Measurements from ENCODE around the gene GCFC2. TPM values are rescaled to one million over a fixed set of nuclear protein-coding genes. Genes with fewer than 3 reads are reported as not detected.
"Not testable (repeated sequence)": the region's sequence is repeated elsewhere in the genome, so short reads cannot be mapped to it uniquely, and the experiment has no call there.

The GCFC2 gene
- total RNA-seq, 4 donors from 2014 or later = 14.2 to 33.6 (median 22.8) TPM

- peaks cover 0 to 54% of the 10 kb centered on the region in 2 donors for H3K36me3 ChIP-seq
- no peaks in the 10 kb centered on the region for H3K9me3 ChIP-seq
- ATAC-seq = no peak
- no peaks in the 10 kb centered on the region for H3K27me3 ChIP-seq
- peaks cover 0 to 16% (median 9%) of the 10 kb centered on the region in 3 donors for H3K4me1 ChIP-seq
- no peak overlapping the region for H3K27ac ChIP-seq
- no peak overlapping the region for H3K4me3 ChIP-seq
- WGBS, 2 donors (ENCODE audit: low coverage in 1 of 2) = 40 to 80% methylated on average over 1 of the region's 1 CpG
- TF ChIP-seq, protein P1, sequence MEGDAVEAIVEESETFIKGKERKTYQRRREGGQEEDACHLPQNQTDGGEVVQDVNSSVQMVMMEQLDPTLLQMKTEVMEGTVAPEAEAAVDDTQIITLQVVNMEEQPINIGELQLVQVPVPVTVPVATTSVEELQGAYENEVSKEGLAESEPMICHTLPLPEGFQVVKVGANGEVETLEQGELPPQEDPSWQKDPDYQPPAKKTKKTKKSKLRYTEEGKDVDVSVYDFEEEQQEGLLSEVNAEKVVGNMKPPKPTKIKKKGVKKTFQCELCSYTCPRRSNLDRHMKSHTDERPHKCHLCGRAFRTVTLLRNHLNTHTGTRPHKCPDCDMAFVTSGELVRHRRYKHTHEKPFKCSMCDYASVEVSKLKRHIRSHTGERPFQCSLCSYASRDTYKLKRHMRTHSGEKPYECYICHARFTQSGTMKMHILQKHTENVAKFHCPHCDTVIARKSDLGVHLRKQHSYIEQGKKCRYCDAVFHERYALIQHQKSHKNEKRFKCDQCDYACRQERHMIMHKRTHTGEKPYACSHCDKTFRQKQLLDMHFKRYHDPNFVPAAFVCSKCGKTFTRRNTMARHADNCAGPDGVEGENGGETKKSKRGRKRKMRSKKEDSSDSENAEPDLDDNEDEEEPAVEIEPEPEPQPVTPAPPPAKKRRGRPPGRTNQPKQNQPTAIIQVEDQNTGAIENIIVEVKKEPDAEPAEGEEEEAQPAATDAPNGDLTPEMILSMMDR (IDR thresholded peaks at IDR 0.05) = no peak
- no peak for TF ChIP-seq POLR2AphosphoS5 (IDR thresholded peaks at IDR 0.05)
- no peak for TF ChIP-seq POLR2A (IDR thresholded peaks at IDR 0.05)
- no peak for TF ChIP-seq EP300 (IDR thresholded peaks at IDR 0.05)
These were observed 4.8 kb downstream of the GCFC2 start for GRCh38 chr2:75705921-75706320.

DNA sequence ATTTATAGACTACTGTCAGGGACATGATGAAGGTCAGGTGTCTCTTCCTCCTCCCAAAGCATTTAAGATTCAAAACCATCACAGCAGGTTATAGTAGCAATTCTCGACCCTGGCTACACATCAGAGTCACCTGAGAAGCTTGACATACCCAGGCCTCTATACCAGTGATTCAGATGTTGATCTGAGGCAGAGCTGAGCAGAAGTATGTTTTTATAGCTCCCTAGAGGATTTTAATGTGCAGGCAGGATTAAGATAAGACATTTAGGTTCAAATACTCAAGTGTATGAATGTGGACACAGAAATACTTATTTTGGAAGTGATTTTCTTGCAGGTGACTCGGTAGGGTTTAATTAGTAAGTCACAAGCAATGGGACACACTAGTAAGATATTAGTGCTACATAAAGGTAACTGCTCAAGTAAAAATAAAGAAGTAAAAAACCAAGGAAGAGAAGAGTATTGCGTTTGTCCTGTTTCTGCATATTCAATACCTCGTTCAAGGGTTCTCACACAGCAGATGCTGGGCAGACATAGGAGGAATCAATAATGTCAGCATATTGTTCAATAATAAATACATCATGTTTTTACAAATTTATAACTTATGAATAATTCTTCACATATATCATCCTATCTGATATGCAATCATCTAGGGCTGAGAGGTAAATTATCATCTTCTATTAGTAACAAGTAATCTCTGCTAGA is 7.0 kb downstream of the GCFC2 start:
- no peak for ATAC-seq
- Histone ChIP-seq H3K9me3 (no peaks in the 10 kb centered on the region), H3K4me3 (no peak overlapping the region), H3K36me3 (peaks cover 0 to 75% of the 10 kb centered on the region in 2 donors), H3K27ac (no peak overlapping the region), H3K4me1 (peaks cover 0 to 4% (median under 1%) of the 10 kb centered on the region in 3 donors), H3K27me3 (no peaks in the 10 kb centered on the region)
- whole genome bisulfite sequencing, 2 donors (ENCODE audit: low coverage in 1 of 2) = 78 to 88% methylated on average over 4 of the region's 4 CpGs
- no peak for TF ChIP-seq POLR2A (IDR thresholded peaks at IDR 0.05)
- TF ChIP-seq EP300 (IDR thresholded peaks at IDR 0.05) = no peak
- TF ChIP-seq, protein P1 (IDR thresholded peaks at IDR 0.05) = no peak
- no peak for TF ChIP-seq POLR2AphosphoS5 (IDR thresholded peaks at IDR 0.05)

GRCh38 chr2:75702593-75702992 is 8.1 kb downstream of the GCFC2 start:
- ATAC-seq = no peak
- H3K27ac ChIP-seq = no peak overlapping the region
- H3K27me3 ChIP-seq = no peaks in the 10 kb centered on the region
- H3K9me3 ChIP-seq = peaks cover 0 to 4% (median 0%) of the 10 kb centered on the region in 3 donors
- no peak for TF ChIP-seq POLR2AphosphoS5 (IDR thresholded peaks at IDR 0.05)
- H3K36me3 ChIP-seq = peaks cover 0 to 87% of the 10 kb centered on the region in 2 donors
- 84 to 93% methylated on average over 4 of the region's 4 CpGs for WGBS, 2 donors (ENCODE audit: low coverage in 1 of 2)
- H3K4me1 ChIP-seq = no peaks in the 10 kb centered on the region
- no peak overlapping the region for H3K4me3 ChIP-seq

- TF ChIP-seq EP300 (IDR thresholded peaks at IDR 0.05) (no peak), POLR2A (IDR thresholded peaks at IDR 0.05) (no peak), POLR2AphosphoS5 (IDR thresholded peaks at IDR 0.05) (no peak)
- TF ChIP-seq, protein P1 (IDR thresholded peaks at IDR 0.05) = no peak
- peaks cover 0 to 5% (median 0%) of the 10 kb centered on the region in 3 donors for H3K9me3 ChIP-seq
- no peaks in the 10 kb centered on the region for H3K4me1 ChIP-seq
- H3K4me3 ChIP-seq = no peak overlapping the region
- H3K36me3 ChIP-seq = peaks cover 6 to 98% of the 10 kb centered on the region in 2 donors
- H3K27ac ChIP-seq = no peak overlapping the region
- 100% methylated on average over 1 to 2 of the region's 2 CpGs for WGBS, 2 donors (ENCODE audit: low coverage in 1 of 2)
- H3K27me3 ChIP-seq = no peaks in the 10 kb centered on the region
- no peak for ATAC-seq
These were observed 11.8 kb downstream of the GCFC2 start for GRCh38 chr2:75698918-75699317.

DNA sequence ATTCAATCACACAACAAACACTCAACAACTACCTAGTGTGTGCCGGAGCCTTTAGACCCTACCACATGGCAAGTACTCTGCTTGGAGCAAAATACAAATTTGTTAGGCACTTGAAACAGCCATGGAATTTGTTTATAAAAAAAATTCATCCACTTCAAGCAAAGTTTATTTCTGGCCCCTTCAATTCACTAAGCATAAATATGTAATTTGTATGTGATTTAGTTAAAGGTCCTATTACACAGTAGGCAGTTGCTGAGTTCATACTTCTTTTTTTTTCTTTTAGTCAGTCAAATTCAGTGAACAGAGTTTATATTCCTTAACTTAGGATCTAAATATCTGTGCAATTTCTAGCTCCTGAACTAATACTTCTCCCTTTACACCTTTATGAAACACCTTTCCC is 22.5 kb downstream of the GCFC2 start:
- Histone ChIP-seq H3K27ac (no peak overlapping the region), H3K4me3 (no peak overlapping the region), H3K4me1 (no peaks in the 10 kb centered on the region), H3K9me3 (no peaks in the 10 kb centered on the region), H3K36me3 (peaks cover 4 to 90% of the 10 kb centered on the region in 2 donors), H3K27me3 (no peaks in the 10 kb centered on the region)
- 64 to 73% methylated on average over 1 of the region's 1 CpG for WGBS, 2 donors (ENCODE audit: low coverage in 1 of 2)
- TF ChIP-seq, protein P1 (IDR thresholded peaks at IDR 0.05) = no peak
- TF ChIP-seq POLR2AphosphoS5 (IDR thresholded peaks at IDR 0.05) (no peak), EP300 (IDR thresholded peaks at IDR 0.05) (no peak), POLR2A (IDR thresholded peaks at IDR 0.05) (no peak)
- ATAC-seq = no peak

GRCh38 chr2:75683430-75683829 is 27.3 kb downstream of the GCFC2 start:
- 86 to 98% methylated on average over 5 of the region's 5 CpGs for WGBS, 2 donors (ENCODE audit: low coverage in 1 of 2)
- H3K27ac ChIP-seq, H3K4me1 ChIP-seq, ATAC-seq, H3K27me3 ChIP-seq, H3K4me3 ChIP-seq, H3K9me3 ChIP-seq: not testable (repeated sequence)
- H3K36me3 ChIP-seq = peaks cover 0 to 91% of the 10 kb centered on the region in 2 donors

All from gastroesophageal sphincter (tissue), 4 donors.